HEK293T (cell line): ENCODE measurements around the gene COMMD7.

Source experiments
- CTCF ChIA-PET: fragments of 350-600 bp; formaldehyde crosslinking; extraction: SDS; loops from one replicate; lab custom pipeline; 2021; ENCODE audit warnings: antibody characterized with exemption, inconsistent platforms; lab: Yijun Ruan, JAX
- POLR2A ChIA-PET: fragments of 350-600 bp; formaldehyde crosslinking; extraction: SDS; loops from one replicate; lab custom pipeline; 2020; ENCODE audit warnings: antibody characterized with exemption, inconsistent platforms; lab: Yijun Ruan, JAX
- DNase-seq: peaks from one replicate; pipeline ENCODE4 v3.0.0; 2012; ENCODE audit warnings: mixed read lengths; ENCODE audit errors: extremely low spot score
- ARNT ChIP-seq: fragments of 450-650 bp; IDR thresholded peaks from 2 replicates; pipeline ENCODE4 v1.6.1; 2017; ENCODE audit warnings: mild to moderate bottlenecking
- BHLHE40 ChIP-seq: fragments of 450-650 bp; IDR thresholded peaks from 2 replicates; pipeline ENCODE4 v1.6.1; 2016; ENCODE audit warnings: mild to moderate bottlenecking, moderate library complexity, borderline replicate concordance
- CTBP1 ChIP-seq: fragments of 450-650 bp; IDR thresholded peaks from 2 replicates; pipeline ENCODE4 v1.6.1; 2016; ENCODE audit warnings: borderline replicate concordance
- ELF4 ChIP-seq: fragments of 450-650 bp; IDR thresholded peaks from 2 replicates; pipeline ENCODE4 v1.6.1; 2017; ENCODE audit warnings: antibody characterized with exemption
- FOXA1 ChIP-seq: fragments of 450-650 bp; IDR thresholded peaks from 2 replicates; pipeline ENCODE4 v1.6.1; 2016; ENCODE audit warnings: mild to moderate bottlenecking
- FOXK2 ChIP-seq: fragments of 450-650 bp; IDR thresholded peaks from 2 replicates; pipeline ENCODE4 v1.6.1; 2016; ENCODE audit warnings: mild to moderate bottlenecking
- FOXM1 ChIP-seq: fragments of 450-650 bp; IDR thresholded peaks from 2 replicates; pipeline ENCODE4 v1.6.1; 2017; ENCODE audit warnings: mild to moderate bottlenecking, borderline replicate concordance
- HDGF ChIP-seq: fragments of 450-650 bp; IDR thresholded peaks from 2 replicates; pipeline ENCODE4 v1.6.1; 2017; ENCODE audit warnings: antibody characterized with exemption, borderline replicate concordance
- L3MBTL2 ChIP-seq: fragments of 450-650 bp; conservative IDR thresholded peaks from 2 replicates; pipeline ENCODE4 v1.6.1; 2016; ENCODE audit warnings: mild to moderate bottlenecking
- LEF1 ChIP-seq: fragments of 450-650 bp; IDR thresholded peaks from 2 replicates; pipeline ENCODE4 v1.6.1; 2017; ENCODE audit warnings: mild to moderate bottlenecking, borderline replicate concordance
- NFRKB ChIP-seq: fragments of 450-650 bp; IDR thresholded peaks from 2 replicates; pipeline ENCODE4 v1.6.1; 2016; ENCODE audit warnings: mild to moderate bottlenecking, moderate library complexity
- SP1 ChIP-seq: fragments of 450-650 bp; IDR thresholded peaks from 2 replicates; pipeline ENCODE4 v1.6.1; 2017
- SUZ12 ChIP-seq: fragments of 450-650 bp; IDR thresholded peaks from 2 replicates; pipeline ENCODE4 v1.6.1; 2016; ENCODE audit warnings: mild to moderate bottlenecking
- TARDBP ChIP-seq: fragments of 450-650 bp; IDR thresholded peaks from 2 replicates; pipeline ENCODE4 v1.6.1; 2016
- ZNF384 ChIP-seq: fragments of 450-650 bp; IDR thresholded peaks from 2 replicates; pipeline ENCODE4 v1.6.1; 2016
- TF ChIP-seq, protein P1 (sequence below): fragments of 450-650 bp; IDR thresholded peaks from 2 replicates; pipeline ENCODE4 v1.6.1; 2016

COMMD7 gene

DNA sequence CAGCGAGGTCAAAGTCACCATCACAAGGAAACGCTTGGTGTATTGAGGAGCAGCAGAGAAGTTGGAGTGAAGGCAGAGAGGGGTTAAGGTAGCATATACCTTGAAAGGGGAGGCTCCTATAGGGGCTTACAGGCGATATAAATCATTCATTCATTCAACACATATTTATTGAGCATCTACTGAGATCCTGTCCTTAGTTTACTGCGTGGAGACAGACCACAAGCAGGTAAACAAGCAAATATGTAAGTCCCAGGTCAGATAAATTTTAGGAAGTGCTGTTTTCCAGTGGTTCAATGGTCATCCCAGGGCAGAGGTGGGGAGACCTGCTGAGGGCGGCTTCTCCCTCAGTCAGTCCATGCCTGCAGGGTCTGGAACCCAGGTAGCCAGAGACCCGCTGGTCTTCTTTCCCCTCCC lies 18.2 kb upstream of the COMMD7 start:
- CTCF ChIA-PET, result interaction anchor here (1.8 kb wide), 1 partner anchor 17 kb away, joined by 5 read pairs; no protein-coding TSS in a partner anchor
- POLR2A ChIA-PET, result interaction anchor here (2.0 kb wide), 1 partner anchor 18 kb away, joined by 13 read pairs; the partner anchor contains the start of gene COMMD7
- no peak for DNase-seq
- no peak for TF ChIP-seq TARDBP
- no peak for TF ChIP-seq FOXM1
- no peak for TF ChIP-seq SP1
- no peak for TF ChIP-seq NFRKB
- TF ChIP-seq HDGF, result no peak
- TF ChIP-seq, protein P1, sequence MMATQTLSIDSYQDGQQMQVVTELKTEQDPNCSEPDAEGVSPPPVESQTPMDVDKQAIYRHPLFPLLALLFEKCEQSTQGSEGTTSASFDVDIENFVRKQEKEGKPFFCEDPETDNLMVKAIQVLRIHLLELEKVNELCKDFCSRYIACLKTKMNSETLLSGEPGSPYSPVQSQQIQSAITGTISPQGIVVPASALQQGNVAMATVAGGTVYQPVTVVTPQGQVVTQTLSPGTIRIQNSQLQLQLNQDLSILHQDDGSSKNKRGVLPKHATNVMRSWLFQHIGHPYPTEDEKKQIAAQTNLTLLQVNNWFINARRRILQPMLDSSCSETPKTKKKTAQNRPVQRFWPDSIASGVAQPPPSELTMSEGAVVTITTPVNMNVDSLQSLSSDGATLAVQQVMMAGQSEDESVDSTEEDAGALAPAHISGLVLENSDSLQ, result no peak
- no peak for TF ChIP-seq ELF4
- no peak for TF ChIP-seq ZNF384
- no peak for TF ChIP-seq L3MBTL2
- TF ChIP-seq LEF1, result no peak
- no peak for TF ChIP-seq SUZ12
- no peak for TF ChIP-seq BHLHE40
- no peak for TF ChIP-seq CTBP1
- TF ChIP-seq ARNT, result no peak
- TF ChIP-seq FOXA1, result no peak

DNA sequence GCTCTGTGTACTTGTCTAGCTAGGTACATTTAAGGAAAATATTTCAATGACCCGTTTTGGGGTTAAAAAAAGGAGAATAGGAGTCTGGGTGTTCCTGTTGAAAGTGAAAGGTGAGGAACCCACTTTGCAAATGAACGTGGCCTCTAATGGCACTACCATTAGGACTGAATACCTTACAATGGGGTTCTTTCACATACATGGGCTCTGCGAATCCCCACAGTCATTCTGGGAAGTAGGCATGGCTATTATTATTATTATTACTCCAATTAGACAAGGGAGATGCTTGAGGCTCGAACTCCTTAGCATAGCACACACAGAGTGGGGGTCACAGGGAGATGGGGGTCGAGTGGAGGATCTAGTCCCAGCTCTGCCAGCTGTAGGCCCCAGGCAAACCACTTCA lies 12.9 kb upstream of the COMMD7 start:
- no peak for TF ChIP-seq HDGF
- no peak for TF ChIP-seq TARDBP
- no peak for TF ChIP-seq L3MBTL2
- no peak for TF ChIP-seq ARNT
- no peak for TF ChIP-seq ELF4
- TF ChIP-seq ZNF384, result no peak
- TF ChIP-seq LEF1, result no peak
- TF ChIP-seq BHLHE40, result no peak
- no peak for TF ChIP-seq FOXM1
- TF ChIP-seq SP1, result no peak
- TF ChIP-seq FOXA1, result no peak
- TF ChIP-seq, protein P1, result no peak
- no peak for TF ChIP-seq SUZ12
- TF ChIP-seq FOXK2, result no peak
- no peak for TF ChIP-seq CTBP1
- TF ChIP-seq NFRKB, result no peak
- POLR2A ChIA-PET, result no interaction called here
- DNase-seq, result no peak
- CTCF ChIA-PET, result no interaction called here

DNA sequence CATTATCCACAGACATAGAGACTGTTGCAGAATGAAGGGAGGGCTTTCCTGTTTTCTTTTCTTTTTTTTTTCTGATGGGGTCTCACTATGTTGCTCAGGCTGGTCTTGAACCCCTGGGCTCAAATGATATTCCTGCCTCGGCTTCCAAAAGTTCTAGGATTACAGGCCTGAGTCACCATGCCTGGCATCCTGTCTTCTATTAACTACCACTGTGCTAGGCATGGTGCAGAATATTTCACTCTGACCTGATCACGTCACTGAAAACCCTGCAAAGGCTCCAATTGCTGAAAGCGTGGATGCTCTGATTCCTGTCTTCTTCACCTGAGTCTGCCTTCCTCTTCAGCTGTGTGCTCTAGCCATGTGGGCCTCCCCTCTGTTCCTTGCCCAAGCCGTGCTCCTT lies 10.5 kb upstream of the COMMD7 start:
- ChIA-PET POLR2A (no interaction called here), CTCF (no interaction called here)
- DNase-seq, result no peak
- no peak for TF ChIP-seq BHLHE40
- no peak for TF ChIP-seq LEF1
- no peak for TF ChIP-seq ELF4
- TF ChIP-seq FOXK2, result no peak
- TF ChIP-seq, protein P1, result no peak
- no peak for TF ChIP-seq NFRKB
- no peak for TF ChIP-seq HDGF
- TF ChIP-seq FOXA1, result no peak
- TF ChIP-seq FOXM1, result no peak
- no peak for TF ChIP-seq ZNF384
- no peak for TF ChIP-seq SUZ12
- TF ChIP-seq SP1, result no peak

DNA sequence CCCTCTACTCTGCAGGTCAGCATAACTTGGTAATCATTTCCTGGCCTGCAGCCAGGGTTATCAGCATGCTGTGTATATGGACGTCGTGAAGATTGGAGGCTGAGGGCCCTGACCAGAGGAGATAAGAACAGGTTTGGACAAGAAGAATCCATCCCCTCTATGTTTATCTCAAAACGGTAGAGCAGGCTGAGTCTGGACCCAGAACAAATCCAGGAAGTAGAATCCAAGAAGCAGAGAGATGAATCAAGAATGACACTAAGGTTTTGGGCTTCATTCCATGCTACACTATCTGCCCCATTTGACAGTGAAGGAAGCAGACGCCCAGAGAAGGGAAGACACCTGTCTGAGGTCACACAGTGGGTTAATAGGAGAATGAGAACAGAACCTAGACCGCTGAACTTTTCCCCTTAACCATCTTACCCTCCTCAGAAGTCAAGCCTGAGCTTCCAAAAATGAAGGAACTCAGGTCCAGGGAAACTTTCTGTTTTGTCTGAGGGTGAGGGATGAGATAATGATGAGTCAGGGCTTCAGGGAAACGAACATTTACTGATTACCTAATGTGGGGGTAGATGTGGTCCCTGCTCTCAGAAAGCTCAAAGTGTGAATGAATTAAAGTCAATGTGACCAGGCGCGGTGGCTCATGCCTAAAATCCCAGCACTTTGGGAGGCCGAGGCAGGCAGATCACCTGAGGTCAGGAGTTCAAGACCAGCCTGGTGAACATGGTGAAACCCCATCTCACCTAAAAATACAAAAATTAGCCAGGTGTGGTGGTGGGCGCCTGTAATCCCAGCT lies 9.4 kb upstream of the COMMD7 start:
- ChIA-PET CTCF (interaction anchor here (0.6 kb wide), 1 partner anchor 11 kb away, joined by 3 read pairs; no protein-coding TSS in a partner anchor), POLR2A (no interaction called here)
- DNase-seq, result no peak
- TF ChIP-seq FOXM1, result no peak
- TF ChIP-seq ZNF384, result no peak
- TF ChIP-seq BHLHE40, result no peak
- no peak for TF ChIP-seq FOXA1
- TF ChIP-seq, protein P1, result no peak
- no peak for TF ChIP-seq NFRKB
- no peak for TF ChIP-seq SP1
- TF ChIP-seq CTBP1, result no peak
- no peak for TF ChIP-seq ARNT
- TF ChIP-seq TARDBP, result no peak
- TF ChIP-seq SUZ12, result no peak

DNA sequence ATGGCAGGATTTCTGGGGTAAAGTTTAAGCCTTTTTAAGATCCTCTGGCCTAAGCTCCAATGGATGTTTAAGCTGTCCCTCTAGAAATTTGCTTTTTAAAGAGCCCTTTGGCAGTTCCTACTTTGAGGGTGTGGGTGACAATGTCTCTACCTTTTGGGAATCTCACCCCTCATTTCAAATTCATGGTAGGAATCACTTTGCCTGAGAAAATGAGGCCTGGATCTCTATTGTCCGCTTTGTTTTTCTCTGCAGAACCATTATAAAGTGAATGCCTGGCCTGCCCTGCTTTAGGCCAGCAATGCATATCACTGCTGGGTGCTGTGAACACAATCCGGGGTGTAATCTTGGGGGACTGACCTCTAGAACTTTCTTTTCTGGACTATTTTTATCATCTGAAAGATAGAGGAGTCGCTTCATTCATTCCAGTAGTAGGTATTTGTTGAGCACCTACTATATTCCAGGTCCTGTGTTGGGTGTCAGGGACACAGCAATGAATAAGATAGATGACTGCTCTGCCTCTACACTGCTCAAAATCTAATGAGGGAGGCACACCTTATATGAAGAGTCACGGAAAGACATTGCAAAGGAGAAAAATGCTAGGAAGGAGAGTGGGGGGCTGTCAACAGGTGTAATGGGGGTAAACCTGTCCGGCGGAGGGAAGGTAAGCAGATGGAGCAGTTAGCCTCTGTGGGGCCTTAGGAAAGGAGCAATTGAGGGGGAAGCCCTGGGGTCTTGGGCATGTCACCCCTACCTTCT lies 8.6 kb upstream of the COMMD7 start:
- CTCF ChIA-PET, result no interaction called here
- DNase-seq, result no peak
- TF ChIP-seq ZNF384, result no peak
- no peak for TF ChIP-seq L3MBTL2
- TF ChIP-seq FOXK2, result no peak
- TF ChIP-seq ARNT, result no peak
- TF ChIP-seq FOXM1, result no peak
- no peak for TF ChIP-seq ELF4
- no peak for TF ChIP-seq SP1
- TF ChIP-seq HDGF, result no peak
- TF ChIP-seq FOXA1, result no peak
- no peak for TF ChIP-seq BHLHE40
- no peak for TF ChIP-seq TARDBP
- no peak for TF ChIP-seq SUZ12
- TF ChIP-seq, protein P1, result no peak
- POLR2A ChIA-PET, result no interaction called here
